ENCODE measurements around the gene SLC35F4. TPM values are rescaled to one million over a fixed set of nuclear protein-coding genes. Genes with fewer than 3 reads are reported as not detected.

The SLC35F4 gene
- total RNA-seq, 2 experiments from 2014 or later, result not detected

DNA sequence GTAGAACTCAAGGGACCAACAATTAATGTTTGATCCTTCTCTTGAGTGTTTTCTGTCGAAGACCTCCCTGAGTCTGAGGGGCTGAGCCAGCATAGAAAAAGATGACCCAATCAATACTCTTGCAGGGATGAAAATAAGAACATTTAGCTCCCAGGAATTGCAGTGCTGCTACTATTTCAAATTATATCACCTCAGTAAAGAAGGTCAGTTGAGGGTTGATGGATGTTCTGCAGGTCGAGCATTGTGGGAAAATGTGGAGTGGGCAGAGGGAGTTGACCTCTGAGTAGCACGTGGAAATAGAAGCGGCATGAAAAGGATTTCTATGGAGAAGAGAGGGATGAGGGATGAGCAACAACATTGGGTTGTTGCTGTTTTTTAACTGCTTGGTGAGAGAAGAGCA, 297.3 kb downstream of the SLC35F4 start:
- Mint-ChIP-seq H3K27me3 (no peaks in the 10 kb centered on the region), H3K4me3 (no peak overlapping the region), H3K9me3 (no peaks in the 10 kb centered on the region), H3K4me1 (ENCODE audit: low read depth) (no peaks in the 10 kb centered on the region), H3K36me3 (no peaks in the 10 kb centered on the region), H3K27ac (no peak overlapping the region)
- no peak for DNase-seq
- CTCF ChIA-PET, result no interaction called here
- POLR2A ChIA-PET, result no interaction called here
- intact Hi-C loops (cut with micrococcal nuclease), result no loop called here

GRCh38 chr14:57567220-57567619, 298.7 kb downstream of the SLC35F4 start:
- Mint-ChIP-seq H3K36me3 (no peaks in the 10 kb centered on the region), H3K9me3 (no peaks in the 10 kb centered on the region), H3K27me3 (no peaks in the 10 kb centered on the region), H3K4me3 (no peak overlapping the region), H3K27ac (no peak overlapping the region), H3K4me1 (ENCODE audit: low read depth) (no peaks in the 10 kb centered on the region)
- POLR2A ChIA-PET, result no interaction called here
- CTCF ChIA-PET, result no interaction called here
- intact Hi-C loops (cut with micrococcal nuclease), result no loop called here
- DNase-seq, result no peak

DNA sequence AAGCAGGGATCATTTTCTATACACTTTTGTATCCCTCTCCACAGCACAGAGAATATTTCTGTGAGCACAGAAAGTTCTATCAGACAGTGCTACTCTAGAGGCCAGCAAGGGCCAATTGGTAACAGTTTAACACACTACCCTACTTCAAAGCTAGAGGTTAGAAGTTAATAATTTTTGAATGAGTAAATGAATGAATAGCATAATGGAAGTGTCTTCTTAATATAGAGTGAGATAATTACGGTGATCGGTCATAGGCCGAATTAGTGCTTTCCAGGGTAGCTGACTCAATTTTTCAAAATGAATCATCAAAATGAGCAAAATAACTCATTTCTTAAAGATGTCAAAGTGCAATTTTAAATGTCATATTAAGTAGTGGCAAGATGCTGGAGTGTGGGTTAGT, 305.2 kb downstream of the SLC35F4 start:
- Mint-ChIP-seq H3K4me1 (ENCODE audit: low read depth) (no peaks in the 10 kb centered on the region), H3K4me3 (no peak overlapping the region), H3K27ac (no peak overlapping the region), H3K27me3 (no peaks in the 10 kb centered on the region), H3K9me3 (no peaks in the 10 kb centered on the region), H3K36me3 (no peaks in the 10 kb centered on the region)
- CTCF ChIA-PET, result no interaction called here
- DNase-seq, result no peak
- intact Hi-C loops (cut with micrococcal nuclease), result no loop called here
- POLR2A ChIA-PET, result no interaction called here

- no peak for DNase-seq
- ChIA-PET CTCF (no interaction called here), POLR2A (no interaction called here)
- Mint-ChIP-seq H3K27me3 (no peaks in the 10 kb centered on the region), H3K9me3 (peaks cover 3% of the 10 kb centered on the region), H3K4me3 (no peak overlapping the region), H3K27ac (no peak overlapping the region), H3K4me1 (ENCODE audit: low read depth) (no peaks in the 10 kb centered on the region), H3K36me3 (no peaks in the 10 kb centered on the region)
- intact Hi-C loops (cut with micrococcal nuclease), result no loop called here
These were observed 306.3 kb downstream of the SLC35F4 start for GRCh38 chr14:57559576-57559975.

DNA sequence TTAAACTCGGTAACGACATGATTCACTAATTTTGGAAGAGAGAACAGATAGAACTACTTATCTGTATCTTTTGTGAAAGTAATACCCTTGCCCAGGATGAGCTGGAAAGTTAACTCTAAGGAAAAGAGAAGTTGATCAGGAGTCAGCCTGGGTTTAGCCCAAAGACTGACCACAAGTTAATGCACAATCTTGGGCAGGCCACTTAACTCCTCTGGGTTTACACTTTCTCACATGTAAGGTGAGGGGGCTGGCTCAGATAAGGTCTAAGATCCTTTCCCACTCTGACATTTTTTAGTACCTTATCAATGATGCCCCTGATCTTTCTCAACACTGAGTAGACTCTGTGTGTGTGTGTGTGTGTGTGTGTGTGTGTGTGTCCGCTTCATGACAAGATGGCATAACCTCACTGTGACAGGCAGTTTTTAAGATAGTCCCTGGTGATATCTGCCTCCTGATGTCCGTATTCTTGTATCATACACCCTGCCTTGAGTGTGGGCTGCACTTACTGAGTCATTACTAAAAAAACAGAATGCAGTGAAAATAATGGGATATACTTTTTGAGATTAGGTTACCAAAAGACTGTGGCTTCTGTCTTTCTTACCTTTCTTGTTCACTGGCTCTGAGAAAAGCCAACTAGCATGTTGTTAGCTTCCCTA, 316.0 kb downstream of the SLC35F4 start:
- peaks cover 19% of the 10 kb centered on the region for H3K9me3 Mint-ChIP-seq
- no peak overlapping the region for H3K27ac Mint-ChIP-seq
- DNase-seq, result no peak
- no peak overlapping the region for H3K4me3 Mint-ChIP-seq
- H3K27me3 Mint-ChIP-seq, result no peaks in the 10 kb centered on the region
- POLR2A ChIA-PET, result no interaction called here
- intact Hi-C loops (cut with micrococcal nuclease), result no loop called here
- peaks cover 3% of the 10 kb centered on the region for H3K36me3 Mint-ChIP-seq
- H3K4me1 Mint-ChIP-seq (ENCODE audit: low read depth), result no peaks in the 10 kb centered on the region
- CTCF ChIA-PET, result no interaction called here

DNA sequence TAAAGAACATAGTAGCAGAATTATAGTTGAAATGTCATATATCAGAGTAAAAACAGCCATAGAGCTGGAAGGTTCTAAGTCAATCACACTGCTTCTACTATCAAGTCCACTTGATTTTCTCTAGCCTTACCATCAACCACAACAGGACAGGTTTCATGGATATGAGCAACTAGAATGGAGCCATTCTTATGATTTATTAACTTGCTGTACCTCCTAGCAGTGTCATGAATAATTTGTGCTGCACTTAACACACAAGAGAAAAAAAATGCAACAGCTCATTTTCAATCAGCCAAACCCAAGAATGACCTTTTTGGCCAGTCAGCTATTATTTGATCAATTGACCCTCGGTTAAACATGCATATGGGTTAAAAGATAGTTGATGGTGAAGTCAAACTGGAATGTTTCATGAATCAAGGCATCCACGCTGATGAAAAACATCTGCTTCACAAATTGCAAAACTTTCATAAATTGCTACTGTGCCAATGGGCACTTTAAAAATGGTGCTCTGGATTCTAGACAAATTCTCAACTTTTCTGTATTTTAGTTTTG, 316.8 kb downstream of the SLC35F4 start:
- H3K4me1 Mint-ChIP-seq (ENCODE audit: low read depth), result no peaks in the 10 kb centered on the region
- no peak overlapping the region for H3K4me3 Mint-ChIP-seq
- CTCF ChIA-PET, result no interaction called here
- DNase-seq, result no peak
- H3K27ac Mint-ChIP-seq, result no peak overlapping the region
- intact Hi-C loops (cut with micrococcal nuclease), result no loop called here
- peaks cover 14% of the 10 kb centered on the region for H3K9me3 Mint-ChIP-seq
- H3K36me3 Mint-ChIP-seq, result peaks cover 3% of the 10 kb centered on the region
- no peaks in the 10 kb centered on the region for H3K27me3 Mint-ChIP-seq
- POLR2A ChIA-PET, result no interaction called here

GRCh38 chr14:57547131-57547530, 318.8 kb downstream of the SLC35F4 start:
- no peaks in the 10 kb centered on the region for H3K4me1 Mint-ChIP-seq (ENCODE audit: low read depth)
- POLR2A ChIA-PET, result no interaction called here
- no peaks in the 10 kb centered on the region for H3K36me3 Mint-ChIP-seq
- H3K27ac Mint-ChIP-seq, result no peak overlapping the region
- DNase-seq, result no peak
- intact Hi-C loops (cut with micrococcal nuclease), result no loop called here
- no peak overlapping the region for H3K4me3 Mint-ChIP-seq
- H3K27me3 Mint-ChIP-seq, result no peaks in the 10 kb centered on the region
- H3K9me3 Mint-ChIP-seq, result peaks cover 26% of the 10 kb centered on the region
- CTCF ChIA-PET, result no interaction called here

GRCh38 chr14:57533214-57533613, 332.7 kb downstream of the SLC35F4 start:
- peak; percentile 20 for DNase-seq
- ChIA-PET POLR2A (no interaction called here), CTCF (interaction anchor here (1.5 to 2.0 kb wide), 2 partner anchors 25 to 540 kb away, joined by 3 to 4 read pairs; no protein-coding TSS in a partner anchor)
- no peak overlapping the region for H3K27ac Mint-ChIP-seq
- intact Hi-C loops (cut with micrococcal nuclease), result loop anchor here (1.0 kb wide), 1 partner anchor 539 kb away; no protein-coding TSS in a partner anchor
- peaks cover 7% of the 10 kb centered on the region for H3K27me3 Mint-ChIP-seq
- no peaks in the 10 kb centered on the region for H3K4me1 Mint-ChIP-seq (ENCODE audit: low read depth)
- peaks cover 13% of the 10 kb centered on the region for H3K9me3 Mint-ChIP-seq
- H3K4me3 Mint-ChIP-seq, result no peak overlapping the region
- no peaks in the 10 kb centered on the region for H3K36me3 Mint-ChIP-seq

GRCh38 chr14:57530571-57530970, 335.3 kb downstream of the SLC35F4 start:
- no peak for DNase-seq
- ChIA-PET CTCF (no interaction called here), POLR2A (no interaction called here)
- H3K36me3 Mint-ChIP-seq, result no peaks in the 10 kb centered on the region
- intact Hi-C loops (cut with micrococcal nuclease), result no loop called here
- H3K9me3 Mint-ChIP-seq, result peaks cover 17% of the 10 kb centered on the region
- H3K4me1 Mint-ChIP-seq (ENCODE audit: low read depth), result no peaks in the 10 kb centered on the region
- H3K4me3 Mint-ChIP-seq, result no peak overlapping the region
- H3K27me3 Mint-ChIP-seq, result peaks cover 7% of the 10 kb centered on the region
- no peak overlapping the region for H3K27ac Mint-ChIP-seq

DNA sequence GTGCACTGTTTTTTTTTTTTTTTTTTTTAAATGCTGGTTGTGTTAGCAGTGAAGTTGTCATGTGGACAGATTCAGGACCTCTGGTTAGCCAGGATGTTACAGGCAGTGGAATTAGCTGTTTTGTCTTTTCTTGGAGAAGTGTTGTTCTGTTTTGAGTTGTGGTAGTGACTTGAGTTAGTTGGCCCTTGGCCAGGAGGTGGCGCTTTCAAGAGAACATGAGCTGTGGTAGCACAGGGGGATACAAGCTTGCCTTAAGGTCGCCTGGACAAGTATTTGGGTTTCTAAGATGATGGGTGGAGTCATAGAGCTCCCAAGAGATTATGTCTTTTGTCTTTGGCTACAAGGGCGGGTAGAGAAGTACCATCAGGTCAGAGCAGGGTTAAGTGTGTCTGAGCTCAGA, 338.9 kb downstream of the SLC35F4 start:
- ChIA-PET POLR2A (no interaction called here), CTCF (no interaction called here)
- Mint-ChIP-seq H3K36me3 (no peaks in the 10 kb centered on the region), H3K9me3 (peaks cover 33% of the 10 kb centered on the region), H3K4me1 (ENCODE audit: low read depth) (no peaks in the 10 kb centered on the region), H3K27ac (no peak overlapping the region), H3K4me3 (no peak overlapping the region), H3K27me3 (peaks cover 7% of the 10 kb centered on the region)
- no peak for DNase-seq
- intact Hi-C loops (cut with micrococcal nuclease), result no loop called here

DNA sequence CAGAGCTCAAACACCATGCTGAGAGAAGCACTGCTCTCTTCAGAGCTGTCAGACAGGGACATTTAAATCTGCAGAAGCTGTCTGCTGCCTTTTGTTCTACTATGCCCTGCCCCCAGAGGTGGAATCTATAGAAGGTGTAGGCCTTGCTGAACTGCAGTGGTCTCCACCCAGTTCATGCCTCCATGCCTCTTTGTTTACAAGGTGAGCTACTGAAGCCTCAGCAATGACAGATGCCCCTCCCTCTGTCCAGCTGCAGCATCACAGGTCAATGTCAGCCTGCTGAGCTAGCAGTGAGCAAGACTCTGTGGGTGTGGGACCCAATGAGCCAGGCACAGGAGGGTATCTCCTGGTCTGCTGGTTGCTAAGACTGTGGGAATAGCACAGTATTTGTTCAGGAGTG, 346.8 kb downstream of the SLC35F4 start:
- no peak for DNase-seq
- no peak overlapping the region for H3K27ac Mint-ChIP-seq
- POLR2A ChIA-PET, result no interaction called here
- peaks cover 59% of the 10 kb centered on the region for H3K9me3 Mint-ChIP-seq
- H3K27me3 Mint-ChIP-seq, result peaks cover 3% of the 10 kb centered on the region
- CTCF ChIA-PET, result no interaction called here
- H3K4me1 Mint-ChIP-seq (ENCODE audit: low read depth), result no peaks in the 10 kb centered on the region
- intact Hi-C loops (cut with micrococcal nuclease), result no loop called here
- no peak overlapping the region for H3K4me3 Mint-ChIP-seq
- peaks cover 5% of the 10 kb centered on the region for H3K36me3 Mint-ChIP-seq

All from activated CD4-positive, alpha-beta memory T cell treated with anti-CD3 and anti-CD28 coated beads for 36 hours (primary cell).